Right lobe of liver (tissue), 6 donors: ENCODE measurements around the gene UCN2. TPM values are rescaled to one million over a fixed set of nuclear protein-coding genes. Genes with fewer than 3 reads are reported as not detected.

Experiments
- ATAC-seq, 4 donors: fragments of 200-7000 bp; cut with Tn5 transposase; one replicate each; pipeline ENCODE4 v1.9.1; 2020; ENCODE audit warnings: mild to moderate bottlenecking in 4 of 4, moderate library complexity in 4 of 4
- DNase-seq, 3 donors: peaks; one replicate each; pipeline ENCODE4 v3.0.0-alpha.2; 2020
- H3K27ac ChIP-seq, 3 donors: fragments of 200-600 bp; one replicate each; pipeline ENCODE4 v1.8.0; 2022
- H3K27me3 ChIP-seq, 2 donors: fragments of 200-600 bp; one replicate each; pipeline ENCODE4 v1.8.0; 2022
- H3K36me3 ChIP-seq, 4 donors: fragments of 200-600 bp; sonication (generic) in 1 of 4; one replicate each; pipeline versions ENCODE4 v1.5.1 to v1.8.0; 2017 to 2022; ENCODE audit warnings: control low read depth in 1 of 4
- H3K4me1 ChIP-seq, 4 donors: fragments of 200-600 bp; sonication (generic) in 1 of 4; one replicate each; pipeline versions ENCODE4 v1.5.1 to v1.8.0; 2017 to 2022; ENCODE audit warnings: control low read depth in 1 of 4
- H3K4me3 ChIP-seq, 3 donors: fragments of 200-600 bp; one replicate each; pipeline ENCODE4 v1.8.0; 2022
- H3K9me3 ChIP-seq, 4 donors: fragments of 200-600 bp; sonication (generic) in 1 of 4; one replicate each; pipeline versions ENCODE4 v1.5.1 to v1.8.0; 2017 to 2022; ENCODE audit warnings: control low read depth in 1 of 4
- POLR2A ChIP-seq: fragments of 450-650 bp; IDR thresholded peaks from one replicate; pipeline ENCODE4 v1.6.1; 2017; ENCODE audit warnings: antibody characterized with exemption, mild to moderate bottlenecking
- WGBS: methylation state at CpG from one replicate; pipeline ENCODE4 v1.1.6; 2018; ENCODE audit warnings: low coverage, low lambda C conversion rate; ENCODE audit not compliant: insufficient coverage; ENCODE audit errors: missing lambda C conversion rate; 5-methylcytosine and 5-hydroxymethylcytosine counted together
- intact Hi-C, 2 donors: fragments of 100-400 bp; cut with DNase I; formaldehyde crosslinking; loops; one replicate each; pipeline versions ENCODE4 v1.11.2 to v1.14.1; 2022
- total RNA-seq, 6 experiments: library from RNA; depleted of rRNA in 2 of 6; stranded (reverse); fragments of >200 nt in 2 of 6; fragmentation: NEBNext Ultra II Directional in 3 of 6; extraction: Animal tissue kit (Norgen Biotek cat#: 25700) in 3 of 6; gene quantifications; one replicate each; pipeline versions ENCODE4 v1.1.0 to v1.2.4, GENCODE V29; 2016 to 2023
- TF ChIP-seq, protein P1 (sequence below), 4 donors: fragments of 200-600 bp in 3 of 4; fragments of 450-650 bp in 1 of 4; IDR thresholded peaks; one replicate each; pipeline versions ENCODE4 v1.5.1 to v1.8.0; 2016 to 2022; ENCODE audit warnings: antibody characterized with exemption in 4 of 4, mild to moderate bottlenecking in 2 of 4
- donor health status: DM: no; HTN: yes; CAD: no.
- donor health status: DM: no; HTN: no; CAD: no.
- donor health status: DM: no; HTN: no; CAD: no.
- donor health status: DM: no; HTN: yes; CAD: no.
- donor health status: DM: no; HTN: yes; CAD: no.

Gene UCN2
- total RNA-seq, 6 experiments from 2014 or later: not detected

DNA sequence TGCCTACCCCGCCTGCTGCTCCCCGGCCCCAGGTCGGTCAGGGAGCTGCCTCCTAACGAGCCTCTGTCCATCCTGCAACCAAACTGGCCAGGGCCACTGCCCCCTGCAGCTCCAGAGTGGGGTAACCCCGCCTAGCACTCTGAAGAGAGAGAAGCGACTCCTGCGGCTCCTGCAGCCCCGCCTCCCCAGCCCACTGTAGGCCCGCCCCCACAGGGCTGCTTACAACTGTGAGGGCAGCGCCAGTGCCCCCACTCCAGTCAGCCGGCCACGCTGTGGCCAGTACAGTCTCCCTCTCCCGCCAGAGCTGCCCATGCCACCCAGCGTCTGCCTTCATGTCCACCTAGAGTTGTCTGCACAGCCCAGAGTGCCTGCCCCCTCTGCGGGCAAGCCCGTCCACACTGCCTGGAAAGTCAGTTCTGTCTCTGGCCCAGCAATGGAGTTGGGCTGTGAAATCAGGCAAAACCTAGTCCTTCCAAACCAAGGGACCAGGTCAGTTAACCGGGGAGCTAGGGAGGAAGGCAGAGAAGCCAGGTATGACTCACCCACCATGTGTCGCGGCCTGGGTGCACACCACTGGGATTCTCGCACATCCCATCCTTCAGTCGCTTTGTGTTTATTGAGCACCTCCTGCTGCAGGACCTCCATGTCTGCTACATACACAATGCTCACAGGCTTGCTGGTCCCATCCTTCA, 2.4 kb downstream of the UCN2 start:
- 100% methylated on average over 2 of the region's 21 CpGs for whole genome bisulfite sequencing
- H3K9me3 ChIP-seq: no peaks in the 10 kb centered on the region
- H3K36me3 ChIP-seq: no peaks in the 10 kb centered on the region
- intact Hi-C loops: no loop called here
- H3K27me3 ChIP-seq: no peaks in the 10 kb centered on the region
- H3K4me1 ChIP-seq: peaks cover 0 to 11% (median 5%) of the 10 kb centered on the region in 4 donors
- TF ChIP-seq POLR2A: no peak
- TF ChIP-seq, protein P1, sequence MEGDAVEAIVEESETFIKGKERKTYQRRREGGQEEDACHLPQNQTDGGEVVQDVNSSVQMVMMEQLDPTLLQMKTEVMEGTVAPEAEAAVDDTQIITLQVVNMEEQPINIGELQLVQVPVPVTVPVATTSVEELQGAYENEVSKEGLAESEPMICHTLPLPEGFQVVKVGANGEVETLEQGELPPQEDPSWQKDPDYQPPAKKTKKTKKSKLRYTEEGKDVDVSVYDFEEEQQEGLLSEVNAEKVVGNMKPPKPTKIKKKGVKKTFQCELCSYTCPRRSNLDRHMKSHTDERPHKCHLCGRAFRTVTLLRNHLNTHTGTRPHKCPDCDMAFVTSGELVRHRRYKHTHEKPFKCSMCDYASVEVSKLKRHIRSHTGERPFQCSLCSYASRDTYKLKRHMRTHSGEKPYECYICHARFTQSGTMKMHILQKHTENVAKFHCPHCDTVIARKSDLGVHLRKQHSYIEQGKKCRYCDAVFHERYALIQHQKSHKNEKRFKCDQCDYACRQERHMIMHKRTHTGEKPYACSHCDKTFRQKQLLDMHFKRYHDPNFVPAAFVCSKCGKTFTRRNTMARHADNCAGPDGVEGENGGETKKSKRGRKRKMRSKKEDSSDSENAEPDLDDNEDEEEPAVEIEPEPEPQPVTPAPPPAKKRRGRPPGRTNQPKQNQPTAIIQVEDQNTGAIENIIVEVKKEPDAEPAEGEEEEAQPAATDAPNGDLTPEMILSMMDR (IDR thresholded peaks at IDR 0.05): no peak
- DNase-seq (peak in 1 of 3 donors; percentile 60), ATAC-seq (no peak)
- H3K27ac ChIP-seq: no peak overlapping the region
- no peak overlapping the region for H3K4me3 ChIP-seq

DNA sequence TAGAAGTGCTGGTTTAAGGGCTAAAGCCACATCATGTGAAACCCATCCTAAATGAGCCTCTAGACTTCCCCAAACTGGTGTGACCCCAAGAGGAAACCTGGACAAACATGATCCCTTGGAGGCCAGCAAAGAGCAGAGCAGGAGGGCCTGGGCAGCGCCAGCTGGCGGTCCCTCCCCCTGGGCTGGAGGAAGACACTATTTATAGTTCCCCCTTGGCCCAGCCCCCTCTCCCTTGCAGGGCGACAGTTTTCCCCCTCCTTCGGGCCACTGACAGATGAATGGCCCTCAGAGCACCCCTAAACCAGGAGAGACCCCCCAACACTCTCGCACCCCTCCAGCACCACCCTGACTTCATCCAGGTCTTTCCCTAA, 2.9 kb downstream of the UCN2 start:
- Histone ChIP-seq H3K27me3 (no peaks in the 10 kb centered on the region), H3K27ac (peak overlapping the region in 1 of 3 donors; percentile 54), H3K4me3 (no peak overlapping the region), H3K36me3 (no peaks in the 10 kb centered on the region), H3K9me3 (no peaks in the 10 kb centered on the region), H3K4me1 (peaks cover 0 to 11% (median 5%) of the 10 kb centered on the region in 4 donors)
- TF ChIP-seq, protein P1 (IDR thresholded peaks at IDR 0.05): no peak
- no peak for TF ChIP-seq POLR2A
- intact Hi-C loops: no loop called here
- ATAC-seq (no peak), DNase-seq (no peak)
- WGBS: 20% methylated on average over 1 of the region's 5 CpGs

DNA sequence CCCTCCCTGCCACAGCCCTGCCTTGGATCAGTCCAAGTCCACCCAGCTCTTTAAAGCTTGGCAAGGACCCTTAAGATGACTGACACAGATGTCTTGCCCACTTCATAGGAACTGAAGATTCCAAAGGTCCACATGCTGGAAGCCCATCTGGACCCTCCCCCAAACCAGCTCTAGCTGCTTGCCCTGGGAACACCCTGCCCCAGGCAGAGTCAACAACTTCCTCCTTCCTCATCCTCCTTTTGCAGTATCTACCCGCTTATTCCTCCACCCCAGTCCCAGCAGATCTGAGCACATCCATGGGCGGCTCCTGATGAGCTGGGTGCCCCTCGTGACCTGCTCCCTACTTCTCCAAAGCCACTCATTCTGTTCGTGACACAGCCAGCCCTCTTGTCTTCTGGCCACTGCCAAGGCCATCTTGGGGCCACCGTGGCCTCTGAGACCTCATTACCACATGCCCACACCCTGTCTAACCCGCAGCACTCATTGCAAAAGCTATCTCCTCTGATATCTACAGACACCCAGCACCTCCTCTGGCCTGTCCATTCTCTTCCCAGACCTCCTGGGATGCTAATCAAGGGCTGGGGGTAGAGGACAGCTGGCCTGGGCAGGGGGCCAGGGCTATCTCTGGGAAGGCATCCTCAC, 5.0 kb downstream of the UCN2 start:
- peaks cover 0 to 11% (median 5%) of the 10 kb centered on the region in 4 donors for H3K4me1 ChIP-seq
- peak in 1 of 4 donors; percentile 4 for ATAC-seq

DNA sequence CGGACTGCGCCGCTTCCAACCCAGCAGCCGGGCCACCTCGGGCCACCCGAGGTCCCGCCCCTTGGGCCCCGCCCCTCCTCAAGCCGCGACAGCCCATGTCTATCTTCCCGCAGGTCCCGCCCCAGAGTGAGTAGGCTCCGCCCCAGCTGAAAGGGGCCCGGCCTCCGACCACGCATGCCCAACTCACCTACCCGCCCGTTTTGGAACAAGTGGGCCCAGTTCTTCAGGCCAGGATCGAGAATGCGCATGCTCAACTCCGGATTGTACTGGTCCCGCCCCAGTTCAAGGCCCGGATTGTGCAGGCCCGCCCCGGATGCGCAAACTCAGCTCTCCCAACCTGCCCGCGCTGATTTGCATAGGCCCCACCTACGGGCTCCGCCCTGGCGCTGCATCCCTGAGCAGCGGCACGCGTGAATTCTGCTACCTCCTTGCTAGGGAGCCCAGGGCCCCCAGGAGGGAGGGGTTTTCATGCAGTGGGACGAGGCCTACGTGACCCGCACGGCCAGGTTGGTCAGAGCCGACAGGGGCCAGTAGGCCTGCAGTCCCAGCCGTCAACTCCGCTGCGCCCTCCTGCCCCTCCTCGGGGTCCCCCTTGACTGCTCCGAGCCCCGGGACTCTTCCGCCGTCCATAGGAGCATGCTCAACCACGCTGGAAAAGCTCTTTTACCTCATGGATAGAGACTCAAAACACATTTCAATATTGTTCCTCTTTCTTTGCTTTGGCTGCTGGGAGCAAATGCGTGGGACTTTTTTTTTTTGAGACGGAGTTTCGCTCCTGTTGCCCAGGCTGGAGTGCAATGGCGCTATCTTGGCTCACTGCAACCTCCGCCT, 6.6 kb downstream of the UCN2 start, which contains the start of gene PFKFB4:
PFKFB4 (minus strand) TSS at position 8 of the 831 bp plus-strand sequence. CDS start 26 bp downstream, outside the sequence.
- WGBS: under 1% methylated on average over 23 of the region's 53 CpGs
- Histone ChIP-seq H3K4me3 (peak within 1 kb of the TSS; percentile 41 to 54 (median 52)), H3K27ac (peak within 1 kb of the TSS in 2 of 3 donors; percentile 7 to 38), H3K27me3 (no peaks in the 10 kb centered on the region), H3K36me3 (no peaks in the 10 kb centered on the region), H3K9me3 (no peaks in the 10 kb centered on the region), H3K4me1 (peaks cover 0 to 11% (median 5%) of the 10 kb centered on the region in 4 donors)
- ATAC-seq: peak; percentile 87 to 95 (median 92)
- DNase-seq: peak; percentile 99 to 100 (median 99)
- TF ChIP-seq, protein P1 (IDR thresholded peaks at IDR 0.05): peak in 3 of 4 donors; percentile 7 to 24 (median 10)
- no peak for TF ChIP-seq POLR2A
- intact Hi-C loops: loop anchor here in 1 of 2 donors (10.0 kb wide), 1 partner anchor 162 kb away; no protein-coding TSS in a partner anchor

More for the DNA sequence above, 5.0 kb downstream of the UCN2 start:
- Histone ChIP-seq H3K27ac (peak overlapping the region in 1 of 3 donors; percentile 19), H3K4me3 (no peak overlapping the region), H3K27me3 (no peaks in the 10 kb centered on the region), H3K9me3 (no peaks in the 10 kb centered on the region), H3K36me3 (no peaks in the 10 kb centered on the region)
- intact Hi-C loops: loop anchor here in 1 of 2 donors (10.0 kb wide), 1 partner anchor 164 kb away; no protein-coding TSS in a partner anchor
- 34% methylated on average over 5 of the region's 6 CpGs for WGBS
- DNase-seq: peak; percentile 57 to 75 (median 63)
- TF ChIP-seq, protein P1 (IDR thresholded peaks at IDR 0.05): no peak
- TF ChIP-seq POLR2A: no peak
